GM12892 (cell line): ENCODE results near the gene HSF2BP.
"Not testable (repeated sequence)": the region's sequence is repeated elsewhere in the genome, so short reads cannot be mapped to it uniquely, and the experiment has no call there.

Experiments used
- DNase-seq: peaks from one replicate; pipeline ENCODE4 v3.0.0; 2011; ENCODE audit not compliant: insufficient read length
- FAIRE-seq: peaks from 2 replicates; lab custom pipeline; 2011; peaks lifted over from hg19 to GRCh38; lab: Jason Lieb, UNC

HSF2BP gene

GRCh38 chr21:43498065-43498464, 161.2 kb downstream of the HSF2BP start:
- DNase-seq, FAIRE-seq: not testable (repeated sequence)

DNA sequence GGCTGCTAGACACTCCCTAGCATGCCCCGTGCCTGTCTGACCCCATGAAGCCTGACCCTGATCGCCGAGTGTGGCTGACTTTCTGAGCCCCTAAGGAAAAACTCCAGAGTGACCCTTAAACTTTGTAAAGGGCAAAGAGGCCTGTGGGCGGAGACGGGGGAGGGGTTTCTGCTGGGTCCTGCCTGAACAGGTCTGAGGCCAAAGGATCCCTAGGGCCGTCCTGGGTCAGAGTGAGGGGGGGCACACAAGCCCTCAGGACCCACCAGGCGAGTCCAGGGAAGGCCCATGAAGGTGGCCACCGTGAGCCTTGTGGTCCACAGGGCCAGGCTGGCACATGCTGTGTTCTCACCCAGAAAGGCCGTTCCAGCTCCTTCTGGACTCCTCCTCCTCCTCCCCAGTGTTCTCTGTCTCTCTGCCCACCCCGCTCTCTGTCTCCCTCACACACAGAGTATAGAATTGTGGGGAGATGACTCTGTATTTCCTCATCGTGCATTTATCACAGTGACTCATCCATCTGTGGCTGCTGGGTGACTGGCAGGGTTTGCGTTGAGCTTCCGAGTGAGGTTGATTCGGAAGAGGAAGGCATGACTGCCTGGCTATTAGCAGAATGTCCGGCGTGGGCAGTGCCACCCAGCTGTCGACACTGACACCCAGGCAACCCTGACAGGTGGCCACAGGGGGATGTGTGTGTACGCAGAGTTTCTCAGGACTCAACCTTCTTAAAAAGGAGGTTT, 164.8 kb downstream of the HSF2BP start:
- not testable (repeated sequence) for DNase-seq, FAIRE-seq

GRCh38 chr21:43493471-43493870, 165.8 kb downstream of the HSF2BP start:
- FAIRE-seq, DNase-seq: not testable (repeated sequence)

- not testable (repeated sequence) for FAIRE-seq, DNase-seq
Observed at GRCh38 chr21:43488235-43488634, 171.1 kb downstream of the HSF2BP start.

DNA sequence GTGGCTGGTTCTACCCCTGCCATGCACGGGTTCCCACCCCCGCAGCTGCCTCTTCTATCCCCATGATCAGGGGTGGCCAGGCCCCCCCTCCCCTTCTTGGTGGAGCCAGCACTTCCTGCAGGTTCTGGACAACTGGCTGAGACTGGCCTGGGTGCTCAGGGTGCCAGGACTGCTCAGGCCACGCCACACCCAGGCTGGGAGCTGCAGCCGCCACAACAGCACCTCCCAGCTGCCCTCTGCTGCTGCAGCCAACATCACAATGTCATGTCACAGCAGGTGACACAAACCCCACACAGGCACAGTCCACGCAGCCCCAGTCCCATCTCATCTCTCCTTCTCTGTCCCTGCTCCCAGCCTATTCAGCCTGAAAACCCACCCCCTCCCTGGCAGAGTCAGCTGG, 173.2 kb downstream of the HSF2BP start:
- FAIRE-seq, DNase-seq: not testable (repeated sequence)

DNA sequence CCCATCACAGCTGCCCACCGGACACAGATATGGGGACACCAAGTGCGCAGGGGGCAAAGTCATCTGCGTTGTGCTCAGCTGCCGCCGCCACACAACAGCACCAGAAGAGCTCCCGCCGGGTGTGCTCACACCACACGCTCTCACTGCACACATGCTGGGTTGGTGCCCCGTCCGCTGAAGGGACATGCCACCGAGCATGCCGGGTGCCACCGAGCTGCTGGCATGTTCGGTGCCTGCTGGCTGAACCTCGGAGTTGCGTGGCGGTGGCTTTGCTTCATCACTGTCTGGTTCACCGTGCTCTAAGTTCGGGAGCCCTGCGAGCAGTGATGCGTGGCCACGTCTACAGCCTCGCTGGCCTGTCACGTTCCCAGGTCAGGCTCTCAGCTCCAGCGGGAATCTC, 174.3 kb downstream of the HSF2BP start:
- DNase-seq, FAIRE-seq: not testable (repeated sequence)

- DNase-seq, FAIRE-seq: not testable (repeated sequence)
Observed at GRCh38 chr21:43479197-43479596, 180.1 kb downstream of the HSF2BP start.
